Activated T-cell treated with anti-CD3 and anti-CD28 coated beads, Interleukin-2, amount 50 U/mL, for 1 hour (primary cell): ENCODE data around the gene ZNF112.
A peak's percentile ranks its signal among the peaks of the same experiment; 100 is the strongest.
"Not testable (repeated sequence)": the region's sequence is repeated elsewhere in the genome, so short reads cannot be mapped to it uniquely, and the experiment has no call there.

Experiments
- DNase-seq: peaks from one replicate; pipeline ENCODE4 v3.0.0-alpha.2; 2020

Gene ZNF112

GRCh38 chr19:44356383-44357111, at the start of gene ZNF112:
TSS of gene ZNF112 (minus strand) at chr19:44356680. CDS start at chr19:44340539, 16,141 bp downstream.
- no peak for DNase-seq

DNA sequence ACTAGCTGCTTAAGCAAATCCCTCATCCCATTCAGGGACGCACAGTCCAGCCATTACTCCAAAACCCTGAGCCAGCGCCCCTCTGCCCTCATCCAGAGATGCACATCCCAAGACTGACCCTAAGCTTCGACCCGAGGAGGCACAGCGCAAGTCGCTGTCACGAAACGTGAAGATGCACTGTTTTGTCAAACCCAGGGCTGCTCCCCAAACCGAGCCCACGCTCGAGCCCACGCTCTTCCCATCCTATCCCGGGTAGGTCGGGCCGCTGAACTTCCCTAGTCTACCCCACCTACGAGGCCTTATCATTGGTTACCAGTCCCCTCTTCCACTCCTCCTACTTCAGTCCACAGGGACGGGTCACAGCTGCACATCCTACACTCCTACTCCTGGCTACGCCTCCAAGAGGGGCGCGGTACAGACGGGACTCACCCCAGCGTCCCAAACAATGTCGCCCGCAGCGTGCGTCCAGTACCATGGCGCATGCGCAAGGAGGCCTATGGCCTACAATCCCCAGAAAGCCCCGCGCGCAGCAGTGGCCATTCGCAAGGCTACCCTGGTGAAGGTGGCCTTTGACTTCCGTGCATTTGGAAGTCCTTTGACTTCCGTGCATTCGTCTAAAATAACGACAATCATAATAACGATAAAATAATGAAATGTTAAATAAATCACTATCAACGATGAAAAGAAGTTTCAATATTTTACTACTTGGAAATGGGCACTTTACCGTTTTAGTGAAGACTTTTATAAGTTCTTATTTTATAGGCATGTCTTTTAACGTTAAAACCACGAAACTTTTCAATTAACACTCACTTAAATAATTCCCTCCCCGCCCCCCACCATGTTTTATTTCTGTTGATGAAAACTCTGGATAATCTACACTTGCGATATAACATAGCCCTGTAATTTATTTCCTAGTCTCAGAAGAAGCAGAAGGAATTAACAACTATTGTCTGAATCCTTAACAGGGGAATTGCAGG, 44.9 kb upstream of the ZNF112 start, which contains the start of gene ZNF285:
Gene ZNF285, minus strand, starts transcription at position 470 of the 977 bp plus-strand sequence. CDS start 4,395 bp downstream, outside the sequence.
- peak; percentile 63 for DNase-seq

GRCh38 chr19:44389268-44389667, 32.8 kb upstream of the ZNF112 start:
- DNase-seq: not testable (repeated sequence)

DNA sequence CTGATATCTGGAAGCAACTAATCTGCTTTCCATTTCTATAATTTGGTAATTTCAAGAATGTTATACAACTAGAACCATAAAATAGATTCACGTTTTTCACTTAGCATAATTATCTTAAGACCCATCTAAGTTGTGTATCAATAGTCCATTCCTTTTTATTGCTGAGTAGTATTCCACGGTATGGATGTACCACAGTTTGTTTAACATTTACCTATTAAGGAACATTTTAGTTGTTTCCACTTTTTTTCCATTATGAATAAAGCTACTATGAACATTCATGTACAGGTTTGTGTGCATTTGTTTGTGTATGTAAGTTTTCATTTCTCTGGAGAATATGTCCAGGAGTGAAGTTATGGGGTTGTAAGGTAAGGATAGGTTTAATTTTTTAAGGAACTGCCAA, 18.3 kb upstream of the ZNF112 start:
- DNase-seq: no peak

DNA sequence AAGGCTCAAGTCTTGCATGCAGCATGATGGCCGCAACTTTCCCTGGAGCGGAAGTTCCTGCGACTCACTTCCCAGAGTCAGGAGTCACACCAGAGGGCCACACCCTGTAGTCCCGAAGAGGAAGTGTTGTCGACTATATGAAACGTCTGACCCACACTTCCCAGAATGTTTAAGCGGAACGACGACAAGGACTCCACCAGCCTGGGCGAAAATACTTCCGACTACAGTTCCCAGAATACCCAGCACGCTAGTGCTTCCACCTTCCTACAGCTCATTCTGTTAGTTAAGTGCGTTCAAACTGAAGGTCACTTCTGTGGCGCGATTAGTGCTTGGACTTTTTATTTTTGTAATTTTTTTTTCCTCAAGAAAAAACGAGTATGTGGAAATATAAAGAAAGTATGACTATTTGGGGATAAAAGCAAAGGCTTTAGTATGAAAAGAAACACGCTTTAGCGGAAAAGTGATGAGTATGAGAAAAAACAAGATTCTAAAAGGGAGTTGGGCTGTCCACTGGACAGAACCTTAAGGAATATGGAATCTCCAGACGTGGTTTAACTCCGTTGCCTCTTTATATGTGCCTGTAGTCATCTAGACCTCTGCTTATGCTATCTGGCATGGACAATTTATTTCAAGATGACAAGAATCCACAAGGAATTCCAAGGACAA, 15.5 kb upstream of the ZNF112 start:
- no peak for DNase-seq

DNA sequence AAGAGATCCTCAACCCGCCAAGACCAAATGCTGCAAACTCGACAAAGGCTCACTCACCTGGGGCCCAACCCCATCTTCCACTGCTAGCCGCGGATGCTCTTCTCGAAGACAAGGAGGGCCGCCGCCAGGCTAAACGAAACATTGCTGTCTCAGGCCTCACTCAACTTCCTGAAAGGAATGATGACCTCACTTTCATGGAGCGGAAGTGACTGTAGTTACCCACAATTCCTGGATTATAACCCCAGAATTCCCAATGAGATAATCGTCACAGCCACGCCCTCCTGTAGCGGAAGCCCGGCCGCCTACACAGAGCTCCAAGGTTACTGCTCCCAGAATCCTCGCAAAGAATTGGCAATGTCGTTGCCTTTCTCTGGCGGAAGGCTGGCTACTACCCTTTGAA, 10.5 kb upstream of the ZNF112 start:
- no peak for DNase-seq

GRCh38 chr19:44346556-44346955, 9.9 kb downstream of the ZNF112 start:
- no peak for DNase-seq

- no peak for DNase-seq
Observed at GRCh38 chr19:44345959-44346358, 10.5 kb downstream of the ZNF112 start.

GRCh38 chr19:44344255-44344654, 12.2 kb downstream of the ZNF112 start:
- no peak for DNase-seq

DNA sequence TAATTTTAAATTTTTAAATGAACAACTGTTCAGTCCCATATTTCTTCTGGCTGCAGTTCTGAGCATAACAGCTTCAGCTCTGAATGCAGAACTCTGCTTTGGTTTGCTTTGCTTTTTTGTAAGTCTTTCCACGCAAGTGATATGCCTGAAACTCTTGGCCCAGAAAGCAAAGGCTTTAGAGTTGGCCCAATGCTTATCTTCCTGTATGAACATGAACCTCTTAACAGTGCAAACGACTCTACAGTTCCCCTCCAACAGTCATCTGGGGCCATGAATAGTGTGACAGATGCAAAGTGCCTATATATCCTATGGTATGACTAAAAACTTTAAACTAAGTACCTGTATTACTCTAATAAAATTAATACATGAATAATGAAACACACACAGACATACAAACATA, 14.7 kb downstream of the ZNF112 start:
- no peak for DNase-seq

DNA sequence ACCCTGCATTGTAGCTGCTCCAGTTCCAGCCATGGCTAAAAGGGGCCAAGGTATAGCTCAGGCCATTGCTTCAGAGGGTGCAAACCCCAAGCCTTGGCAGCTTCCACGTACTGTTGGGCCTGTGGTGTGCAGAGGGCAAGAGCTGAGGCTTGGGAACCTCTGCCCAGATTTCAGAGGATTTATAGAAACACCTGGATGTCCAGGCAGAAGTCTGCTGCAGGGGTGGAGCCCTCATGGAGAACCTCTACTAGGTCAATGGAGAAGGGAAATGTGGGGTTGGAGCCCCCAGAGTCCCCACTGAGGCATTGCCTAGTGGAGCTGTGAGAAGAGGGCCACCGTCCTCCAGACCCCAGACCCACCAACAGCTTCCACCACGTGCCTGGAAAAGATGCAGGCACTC, 21.8 kb downstream of the ZNF112 start:
- DNase-seq: not testable (repeated sequence)

DNA sequence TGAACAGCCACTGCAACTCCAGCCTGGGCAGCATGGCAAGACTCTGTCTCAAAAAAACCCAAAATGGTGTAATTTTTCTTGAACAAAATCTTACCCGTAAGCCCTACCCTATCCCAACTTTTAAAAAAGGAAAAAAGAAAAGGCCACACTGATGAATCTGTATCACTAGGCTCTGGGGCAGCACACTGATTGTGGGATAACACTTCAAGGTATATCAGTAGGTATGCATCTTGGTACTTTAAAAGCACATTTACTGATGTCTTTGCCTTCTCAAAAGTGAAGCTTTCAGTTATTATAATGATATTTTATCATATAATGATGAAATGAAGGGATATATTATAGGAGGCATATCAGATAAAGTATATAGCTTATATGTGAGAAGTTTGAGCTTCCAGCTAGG, 24.3 kb downstream of the ZNF112 start:
- no peak for DNase-seq

DNA sequence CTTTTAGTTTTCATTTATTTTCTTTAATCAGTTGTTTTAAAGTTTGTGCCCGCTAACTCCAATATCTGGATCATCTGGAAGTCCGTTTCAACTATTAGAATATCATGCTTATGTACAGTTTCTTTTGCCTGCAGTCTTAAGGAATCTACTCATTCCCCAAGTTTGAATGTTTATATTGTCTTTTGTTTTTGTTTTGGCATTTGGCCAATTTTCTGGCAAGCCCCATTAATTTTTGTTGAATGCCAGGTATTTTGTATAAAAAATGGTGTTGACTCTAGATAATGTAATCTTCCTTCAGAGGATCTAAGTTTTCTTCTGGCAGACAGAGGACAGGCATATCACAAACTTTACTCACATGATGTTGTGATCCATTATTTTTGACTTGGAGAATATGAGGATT, 40.6 kb downstream of the ZNF112 start:
- no peak for DNase-seq

GRCh38 chr19:44313231-44313630, 43.2 kb downstream of the ZNF112 start:
- no peak for DNase-seq

GRCh38 chr19:44308011-44308410, 48.5 kb downstream of the ZNF112 start:
- DNase-seq: no peak

GRCh38 chr19:44306283-44306682, 50.2 kb downstream of the ZNF112 start:
- no peak for DNase-seq

GRCh38 chr19:44305457-44305856, 51.0 kb downstream of the ZNF112 start:
- DNase-seq: no peak

- peak; percentile 60 for DNase-seq
Observed at GRCh38 chr19:44304659-44305193, 51.8 kb downstream of the ZNF112 start, which contains the start of gene ZNF235. TSS of gene ZNF235 (minus strand) at chr19:44305025. CDS start at chr19:44303404, 1,621 bp downstream.

GRCh38 chr19:44303976-44304568, 52.4 kb downstream of the ZNF112 start:
- no peak for DNase-seq

GRCh38 chr19:44303320-44303719, 53.2 kb downstream of the ZNF112 start:
- no peak for DNase-seq

GRCh38 chr19:44284968-44285367, 71.5 kb downstream of the ZNF112 start:
- DNase-seq: no peak

DNA sequence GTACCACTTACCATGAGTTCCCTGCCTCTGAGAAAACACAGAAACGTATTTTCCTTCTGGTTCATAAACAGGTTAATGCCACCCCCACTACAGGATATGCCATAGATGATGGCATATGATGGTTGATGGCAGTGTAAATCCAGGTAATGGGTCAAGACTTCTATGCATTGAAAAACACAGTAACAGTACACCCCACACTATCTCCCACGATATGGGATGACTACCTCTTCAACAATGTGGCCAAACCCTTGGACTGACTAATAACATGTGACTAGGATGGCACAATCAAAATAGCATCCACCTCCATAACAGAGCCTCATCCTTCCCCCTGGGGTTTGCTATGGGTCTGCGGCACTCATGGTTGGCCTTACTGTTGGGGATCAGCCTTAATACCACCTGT, 73.6 kb downstream of the ZNF112 start:
- DNase-seq: no peak
